Activated naive CD4-positive, alpha-beta T cell treated with anti-CD3 and anti-CD28 coated beads, Interleukin-2, amount 10 ng/mL, durations not matched to agents 7 days and 5 days (primary cell): ENCODE results near the gene ZNF414.

ENCODE experiments used
- CTCF ChIA-PET: fragments of 350-600 bp; sonication (Branson Sonifier 250); formaldehyde crosslinking; loops from one replicate; lab custom pipeline; 2021; ENCODE audit warnings: antibody characterized with exemption; lab: Charles Lee
- DNase-seq: peaks from one replicate; pipeline ENCODE4 v3.0.0-alpha.2; 2020
- H3K27ac Mint-ChIP-seq: one replicate; pipeline ENCODE4 v1.8.0; 2021; ENCODE audit warnings: mild to moderate bottlenecking, moderate library complexity, mixed read lengths
- H3K27me3 Mint-ChIP-seq: one replicate; pipeline ENCODE4 v1.8.0; 2021; ENCODE audit warnings: mild to moderate bottlenecking, mixed read lengths
- H3K36me3 Mint-ChIP-seq: one replicate; pipeline ENCODE4 v1.8.0; 2021; ENCODE audit warnings: mixed read lengths
- H3K4me1 Mint-ChIP-seq: one replicate; pipeline ENCODE4 v1.8.0; 2021; ENCODE audit warnings: mixed read lengths
- H3K4me3 Mint-ChIP-seq: one replicate; pipeline ENCODE4 v1.8.0; 2021; ENCODE audit warnings: mild to moderate bottlenecking, moderate library complexity, mixed read lengths
- H3K9me3 Mint-ChIP-seq: one replicate; pipeline ENCODE4 v1.8.0; 2021; ENCODE audit warnings: mixed read lengths

Gene ZNF414

GRCh38 chr19:8478598-8478997 lies 35.4 kb downstream of the ZNF414 start:
- CTCF ChIA-PET = interaction anchor here (0.8 to 1.5 kb wide), 3 partner anchors 101 to 125 kb away, joined by 3 to 5 read pairs (median 5); no protein-coding TSS in a partner anchor
- H3K27ac Mint-ChIP-seq = peak overlapping the region; percentile 38
- peaks cover 63% of the 10 kb centered on the region for H3K4me1 Mint-ChIP-seq
- H3K27me3 Mint-ChIP-seq = no peaks in the 10 kb centered on the region
- no peak for DNase-seq
- H3K4me3 Mint-ChIP-seq = no peak overlapping the region
- no peaks in the 10 kb centered on the region for H3K9me3 Mint-ChIP-seq
- peaks cover 53% of the 10 kb centered on the region for H3K36me3 Mint-ChIP-seq

GRCh38 chr19:8477889-8478288 lies 36.1 kb downstream of the ZNF414 start:
- DNase-seq = no peak
- H3K27ac Mint-ChIP-seq = peak overlapping the region; percentile 55
- CTCF ChIA-PET = interaction anchor here (0.8 to 1.5 kb wide), 2 partner anchors 102 to 103 kb away, joined by 3 to 5 read pairs; no protein-coding TSS in a partner anchor
- no peaks in the 10 kb centered on the region for H3K27me3 Mint-ChIP-seq
- H3K9me3 Mint-ChIP-seq = no peaks in the 10 kb centered on the region
- H3K4me3 Mint-ChIP-seq = no peak overlapping the region
- H3K36me3 Mint-ChIP-seq = peaks cover 50% of the 10 kb centered on the region
- H3K4me1 Mint-ChIP-seq = peaks cover 65% of the 10 kb centered on the region

GRCh38 chr19:8476524-8476923 lies 37.4 kb downstream of the ZNF414 start:
- CTCF ChIA-PET = no interaction called here
- H3K36me3 Mint-ChIP-seq = peaks cover 49% of the 10 kb centered on the region
- H3K4me1 Mint-ChIP-seq = peaks cover 64% of the 10 kb centered on the region
- H3K9me3 Mint-ChIP-seq = no peaks in the 10 kb centered on the region
- no peak overlapping the region for H3K4me3 Mint-ChIP-seq
- no peak for DNase-seq
- H3K27ac Mint-ChIP-seq = peak overlapping the region; percentile 81
- no peaks in the 10 kb centered on the region for H3K27me3 Mint-ChIP-seq

GRCh38 chr19:8475005-8475404 lies 39.0 kb downstream of the ZNF414 start:
- Mint-ChIP-seq H3K4me3 (no peak overlapping the region), H3K27me3 (no peaks in the 10 kb centered on the region), H3K27ac (no peak overlapping the region), H3K36me3 (peaks cover 60% of the 10 kb centered on the region), H3K4me1 (peaks cover 53% of the 10 kb centered on the region), H3K9me3 (no peaks in the 10 kb centered on the region)
- CTCF ChIA-PET = no interaction called here
- DNase-seq = no peak

GRCh38 chr19:8473648-8474476 lies 40.1 kb downstream of the ZNF414 start:
- Mint-ChIP-seq H3K27me3 (no peaks in the 10 kb centered on the region), H3K4me1 (peaks cover 57% of the 10 kb centered on the region), H3K27ac (peak overlapping the region; percentile 75), H3K4me3 (no peak overlapping the region), H3K9me3 (no peaks in the 10 kb centered on the region), H3K36me3 (peaks cover 69% of the 10 kb centered on the region)
- CTCF ChIA-PET = interaction anchor here (0.6 to 0.7 kb wide), 3 partner anchors 25 to 1341 kb away, joined by 3 read pairs; no protein-coding TSS in a partner anchor
- no peak for DNase-seq

- no peak for DNase-seq
- H3K4me3 Mint-ChIP-seq = no peak overlapping the region
- CTCF ChIA-PET = interaction anchor here (1.0 kb wide), 1 partner anchor 116 kb away, joined by 3 read pairs; no protein-coding TSS in a partner anchor
- H3K27me3 Mint-ChIP-seq = no peaks in the 10 kb centered on the region
- peaks cover 40% of the 10 kb centered on the region for H3K4me1 Mint-ChIP-seq
- H3K36me3 Mint-ChIP-seq = peaks cover 82% of the 10 kb centered on the region
- H3K9me3 Mint-ChIP-seq = no peaks in the 10 kb centered on the region
- peak overlapping the region; percentile 2 for H3K27ac Mint-ChIP-seq
Measured at GRCh38 chr19:8469613-8470368, 44.2 kb downstream of the ZNF414 start.

- Mint-ChIP-seq H3K4me3 (no peak overlapping the region), H3K27me3 (no peaks in the 10 kb centered on the region), H3K4me1 (peaks cover 36% of the 10 kb centered on the region), H3K9me3 (no peaks in the 10 kb centered on the region), H3K36me3 (peaks cover 83% of the 10 kb centered on the region), H3K27ac (peak overlapping the region; percentile 2)
- DNase-seq = no peak
- CTCF ChIA-PET = interaction anchor here (1.0 kb wide), 1 partner anchor 116 kb away, joined by 3 read pairs; no protein-coding TSS in a partner anchor
Measured at GRCh38 chr19:8468761-8469373, 45.1 kb downstream of the ZNF414 start.

GRCh38 chr19:8468124-8468523 lies 45.8 kb downstream of the ZNF414 start:
- H3K4me3 Mint-ChIP-seq = no peak overlapping the region
- no peak overlapping the region for H3K27ac Mint-ChIP-seq
- CTCF ChIA-PET = no interaction called here
- DNase-seq = no peak
- H3K9me3 Mint-ChIP-seq = no peaks in the 10 kb centered on the region
- peaks cover 30% of the 10 kb centered on the region for H3K4me1 Mint-ChIP-seq
- H3K27me3 Mint-ChIP-seq = no peaks in the 10 kb centered on the region
- H3K36me3 Mint-ChIP-seq = peaks cover 81% of the 10 kb centered on the region

GRCh38 chr19:8466018-8466417 lies 47.9 kb downstream of the ZNF414 start:
- CTCF ChIA-PET = interaction anchor here (0.5 kb wide), 1 partner anchor 118 kb away, joined by 4 read pairs; no protein-coding TSS in a partner anchor

GRCh38 chr19:8463365-8463764 lies 50.6 kb downstream of the ZNF414 start:
- H3K4me3 Mint-ChIP-seq = no peak overlapping the region
- no peaks in the 10 kb centered on the region for H3K27me3 Mint-ChIP-seq
- no peak overlapping the region for H3K27ac Mint-ChIP-seq
- CTCF ChIA-PET = interaction anchor here (2.4 kb wide), 1 partner anchor 116 kb away, joined by 5 read pairs; no protein-coding TSS in a partner anchor
- H3K36me3 Mint-ChIP-seq = peaks cover 62% of the 10 kb centered on the region
- no peak for DNase-seq
- H3K4me1 Mint-ChIP-seq = peaks cover 20% of the 10 kb centered on the region
- no peaks in the 10 kb centered on the region for H3K9me3 Mint-ChIP-seq

More at GRCh38 chr19:8466018-8466417, 47.9 kb downstream of the ZNF414 start:
- peaks cover 20% of the 10 kb centered on the region for H3K4me1 Mint-ChIP-seq
- peaks cover 80% of the 10 kb centered on the region for H3K36me3 Mint-ChIP-seq
- H3K27me3 Mint-ChIP-seq = no peaks in the 10 kb centered on the region
- no peak overlapping the region for H3K4me3 Mint-ChIP-seq
- DNase-seq = no peak
- no peak overlapping the region for H3K27ac Mint-ChIP-seq
- H3K9me3 Mint-ChIP-seq = no peaks in the 10 kb centered on the region

GRCh38 chr19:8462571-8462970 lies 51.4 kb downstream of the ZNF414 start:
- H3K9me3 Mint-ChIP-seq = no peaks in the 10 kb centered on the region
- peaks cover 20% of the 10 kb centered on the region for H3K4me1 Mint-ChIP-seq
- H3K27me3 Mint-ChIP-seq = no peaks in the 10 kb centered on the region
- DNase-seq = no peak
- peaks cover 60% of the 10 kb centered on the region for H3K36me3 Mint-ChIP-seq
- no peak overlapping the region for H3K4me3 Mint-ChIP-seq
- CTCF ChIA-PET = no interaction called here
- H3K27ac Mint-ChIP-seq = no peak overlapping the region

GRCh38 chr19:8461891-8462290 lies 52.1 kb downstream of the ZNF414 start:
- H3K27ac Mint-ChIP-seq = peak overlapping the region; percentile 19
- no peaks in the 10 kb centered on the region for H3K27me3 Mint-ChIP-seq
- no peaks in the 10 kb centered on the region for H3K9me3 Mint-ChIP-seq
- peaks cover 20% of the 10 kb centered on the region for H3K4me1 Mint-ChIP-seq
- no peak for DNase-seq
- H3K36me3 Mint-ChIP-seq = peaks cover 55% of the 10 kb centered on the region
- CTCF ChIA-PET = no interaction called here
- H3K4me3 Mint-ChIP-seq = no peak overlapping the region

- peaks cover 57% of the 10 kb centered on the region for H3K36me3 Mint-ChIP-seq
- peaks cover 18% of the 10 kb centered on the region for H3K4me1 Mint-ChIP-seq
- no peaks in the 10 kb centered on the region for H3K27me3 Mint-ChIP-seq
- H3K27ac Mint-ChIP-seq = peak overlapping the region; percentile 19
- no peak for DNase-seq
- CTCF ChIA-PET = no interaction called here
- no peak overlapping the region for H3K4me3 Mint-ChIP-seq
- no peaks in the 10 kb centered on the region for H3K9me3 Mint-ChIP-seq
Measured at GRCh38 chr19:8461376-8461775, 52.6 kb downstream of the ZNF414 start.
